Esophagus squamous epithelium (tissue), 5 donors: ENCODE measurements around the gene NSMF. TPM values are rescaled to one million over a fixed set of nuclear protein-coding genes. Genes with fewer than 3 reads are reported as not detected.
A peak's percentile ranks its signal among the peaks of the same experiment; 100 is the strongest.
"Not testable (repeated sequence)": the region's sequence is repeated elsewhere in the genome, so short reads cannot be mapped to it uniquely, and the experiment has no call there.

ENCODE experiments used
- DNase-seq: peaks from one replicate; lab custom pipeline; 2025; lab: John Stamatoyannopoulos, UW
- H3K27ac ChIP-seq, 4 donors: fragments of 200-600 bp; sonication (generic); one replicate each; pipeline ENCODE4 v1.5.1; 2016 to 2019; ENCODE audit warnings: mild to moderate bottlenecking in 1 of 4
- H3K27me3 ChIP-seq, 4 donors: fragments of 200-600 bp; sonication (generic); 1 replicate in 3 of 4; 2 replicates in 1 of 4; pipeline versions ENCODE4 v1.5.1 to v1.6.0; 2017 to 2021; ENCODE audit warnings: antibody characterized with exemption in 1 of 4
- H3K36me3 ChIP-seq, 3 donors: fragments of 200-600 bp; sonication (generic); one replicate each; pipeline ENCODE4 v1.5.1; 2016 to 2019
- H3K4me1 ChIP-seq, 3 donors: fragments of 200-600 bp; sonication (generic); one replicate each; pipeline ENCODE4 v1.5.1; 2017 to 2019
- H3K4me3 ChIP-seq, 4 donors: fragments of 200-600 bp; sonication (generic); 1 replicate in 3 of 4; 2 replicates in 1 of 4; pipeline ENCODE4 v1.5.1; 2016 to 2019; ENCODE audit warnings: mild to moderate bottlenecking in 2 of 4, moderate library complexity in 1 of 4
- H3K9me3 ChIP-seq, 3 donors: fragments of 200-600 bp; sonication (generic); one replicate each; pipeline ENCODE4 v1.5.1; 2016 to 2019
- CTCF ChIP-seq, 6 experiments: fragments of 450-650 bp in 4 of 6; fragments of 200-600 bp in 2 of 6; sonication (generic) in 2 of 6; IDR thresholded peaks; one replicate each; pipeline ENCODE4 v1.5.1; 2016 to 2019; ENCODE audit warnings: antibody characterized with exemption in 6 of 6, mild to moderate bottlenecking in 4 of 6, moderate library complexity in 4 of 6
- POLR2A ChIP-seq, 4 donors: fragments of 450-650 bp; IDR thresholded peaks; one replicate each; pipeline ENCODE4 v1.6.1; 2017; ENCODE audit warnings: antibody characterized with exemption in 4 of 4, mild to moderate bottlenecking in 4 of 4, moderate library complexity in 3 of 4
- WGBS, 2 donors: methylation state at CpG; one replicate each; pipeline ENCODE4 v1.1.5; 2018; 5-methylcytosine and 5-hydroxymethylcytosine counted together
- intact Hi-C: fragments of 100-400 bp; cut with DNase I; formaldehyde crosslinking; loops from one replicate; pipeline ENCODE4 v1.15.0; 2022
- total RNA-seq, 4 donors: library from RNA; depleted of rRNA; stranded (reverse); fragments of >200 nt; gene quantifications; one replicate each; pipeline ENCODE4 v1.1.0, GENCODE V29; 2016
- donor health status: DM: yes; HTN: yes; CAD: no.

The NSMF gene
- total RNA-seq, 4 donors from 2014 or later: 16.2 to 38.1 (median 20.6) TPM

GRCh38 chr9:137453643-137454081 is 5.5 kb downstream of the NSMF start:
- DNase-seq: no peak
- Histone ChIP-seq H3K27ac (peak overlapping the region in 2 of 4 donors; percentile 36), H3K27me3 (no peaks in the 10 kb centered on the region), H3K4me3 (peak overlapping the region; percentile 30 to 61 (median 48)), H3K4me1 (peaks cover 23 to 54% (median 31%) of the 10 kb centered on the region in 3 donors), H3K36me3 (peaks cover 0 to 42% (median 5%) of the 10 kb centered on the region in 3 donors), H3K9me3 (no peaks in the 10 kb centered on the region)
- WGBS, 2 donors: no CpG with 5 or more reads among the region's 25 CpGs
- no peak for TF ChIP-seq POLR2A (IDR thresholded peaks at IDR 0.05)
- no peak for TF ChIP-seq CTCF (IDR thresholded peaks at IDR 0.05)
- intact Hi-C loops: no loop called here

GRCh38 chr9:137452761-137453642 is 6.1 kb downstream of the NSMF start:
- TF ChIP-seq CTCF (IDR thresholded peaks at IDR 0.05): peak in 1 of 6 experiments; percentile 3
- no peak for TF ChIP-seq POLR2A (IDR thresholded peaks at IDR 0.05)
- intact Hi-C loops: no loop called here
- Histone ChIP-seq H3K9me3 (no peaks in the 10 kb centered on the region), H3K27ac (peak overlapping the region in 2 of 4 donors; percentile 36), H3K4me1 (peaks cover 16 to 47% (median 24%) of the 10 kb centered on the region in 3 donors), H3K27me3 (no peaks in the 10 kb centered on the region), H3K36me3 (peaks cover 0 to 47% (median 5%) of the 10 kb centered on the region in 3 donors), H3K4me3 (peak overlapping the region; percentile 30 to 61 (median 48))
- DNase-seq: no peak
- WGBS, 2 donors: 100% methylated on average over 1 of the region's 43 CpGs; no CpG with 5 or more reads in 1 of the 2 donors

GRCh38 chr9:137452006-137452760 is 7.0 kb downstream of the NSMF start:
- intact Hi-C loops: no loop called here
- no peaks in the 10 kb centered on the region for H3K9me3 ChIP-seq
- no peak overlapping the region for H3K27ac ChIP-seq
- H3K36me3 ChIP-seq: peaks cover 0 to 43% (median 5%) of the 10 kb centered on the region in 3 donors
- WGBS, 2 donors: 83 to 94% methylated on average over 1 to 3 of the region's 17 CpGs
- H3K4me1 ChIP-seq: peaks cover 11 to 39% (median 18%) of the 10 kb centered on the region in 3 donors
- H3K4me3 ChIP-seq: no peak overlapping the region
- H3K27me3 ChIP-seq: no peaks in the 10 kb centered on the region
- no peak for TF ChIP-seq CTCF (IDR thresholded peaks at IDR 0.05)
- TF ChIP-seq POLR2A (IDR thresholded peaks at IDR 0.05): no peak
- DNase-seq: no peak

GRCh38 chr9:137451264-137452005 is 7.7 kb downstream of the NSMF start:
- H3K4me3 ChIP-seq, H3K9me3 ChIP-seq, DNase-seq, intact Hi-C loops, H3K27me3 ChIP-seq, H3K27ac ChIP-seq: not testable (repeated sequence)
- peaks cover 11 to 32% (median 15%) of the 10 kb centered on the region in 3 donors for H3K4me1 ChIP-seq
- 94% methylated on average over 3 of the region's 31 CpGs; no CpG with 5 or more reads in 1 of the 2 donors for WGBS, 2 donors
- peaks cover 0 to 38% (median 5%) of the 10 kb centered on the region in 3 donors for H3K36me3 ChIP-seq

GRCh38 chr9:137450539-137451222 is 8.5 kb downstream of the NSMF start:
- DNase-seq, H3K9me3 ChIP-seq, H3K27ac ChIP-seq, intact Hi-C loops, H3K4me3 ChIP-seq: not testable (repeated sequence)
- Histone ChIP-seq H3K4me1 (peaks cover 11 to 34% (median 20%) of the 10 kb centered on the region in 3 donors), H3K27me3 (peaks cover 0 to 14% (median 0%) of the 10 kb centered on the region in 4 donors), H3K36me3 (peaks cover 0 to 30% (median 5%) of the 10 kb centered on the region in 3 donors)
- WGBS, 2 donors: 47 to 100% methylated on average over 2 to 3 of the region's 24 CpGs
